SU-DHL-6 (cell line): Measurements from ENCODE around the gene SIRT4.

Experiments
- H2AFZ ChIP-seq: fragments of 200-600 bp; sonication (generic); 2 replicates; pipeline ENCODE4 v1.6.1; 2014; ENCODE audit warnings: low read depth, mild to moderate bottlenecking, moderate library complexity, mixed read lengths, antibody characterized with exemption, low read length; ENCODE audit not compliant: severe bottlenecking
- H3F3A ChIP-seq: fragments of 200-600 bp; shearing (Covaris generic); 2 replicates; pipeline ENCODE4 v1.6.0; 2016; ENCODE audit warnings: antibody characterized with exemption, mild to moderate bottlenecking; ENCODE audit not compliant: insufficient read depth
- H3K27ac ChIP-seq: fragments of 200-600 bp; sonication (generic); 2 replicates; pipeline ENCODE4 v1.5.1; 2016; ENCODE audit warnings: low read depth, mild to moderate bottlenecking, low read length, moderate library complexity, mixed read lengths
- H3K27me3 ChIP-seq: fragments of 200-600 bp; sonication (generic), shearing (Covaris generic); 2 replicates; pipeline ENCODE4 v1.6.0; 2014; ENCODE audit warnings: mild to moderate bottlenecking, low read length
- H3K36me3 ChIP-seq: fragments of 200-600 bp; sonication (generic); 2 replicates; pipeline ENCODE4 v1.6.1; 2014; ENCODE audit warnings: mild to moderate bottlenecking, low read length, mixed read lengths
- H3K4me2 ChIP-seq: fragments of 300-600, 200-600 bp; shearing (Covaris generic), sonication (generic); 2 replicates; pipeline ENCODE4 v1.6.0; 2014; ENCODE audit warnings: low read length, low read depth, mild to moderate bottlenecking; ENCODE audit not compliant: poor library complexity, severe bottlenecking
- H3K4me3 ChIP-seq: fragments of 200-600 bp; sonication (generic); 2 replicates; pipeline ENCODE4 v1.5.1; 2014; ENCODE audit warnings: antibody characterized with exemption, low read length, mild to moderate bottlenecking, mixed read lengths; ENCODE audit not compliant: insufficient read depth, poor library complexity, severe bottlenecking
- H3K79me2 ChIP-seq: fragments of 200-600 bp; sonication (generic); 2 replicates; pipeline ENCODE4 v1.6.1; 2014; ENCODE audit warnings: mild to moderate bottlenecking, low read length, moderate library complexity; ENCODE audit not compliant: insufficient read depth
- H3K9ac ChIP-seq: fragments of 200-600 bp; sonication (generic); 2 replicates; pipeline ENCODE4 v1.7.0; 2014; ENCODE audit warnings: mild to moderate bottlenecking, low read length
- H3K9me2 ChIP-seq: fragments of 200-600 bp; sonication (generic); replicated peaks from 2 replicates; pipeline ENCODE4 v1.6.1; 2014; ENCODE audit warnings: low read length; ENCODE audit not compliant: insufficient read depth
- H3K9me3 ChIP-seq: fragments of 200-600 bp; sonication (generic); 2 replicates; pipeline ENCODE4 v1.6.1; 2014; ENCODE audit warnings: low read length, mixed read lengths; ENCODE audit not compliant: insufficient read depth
- H4K20me1 ChIP-seq: fragments of 200-600 bp; sonication (generic); 2 replicates; pipeline ENCODE4 v1.6.1; 2014; ENCODE audit warnings: low read depth, mild to moderate bottlenecking, antibody characterized with exemption, low read length, moderate library complexity, mixed read lengths
- EZH2phosphoT487 ChIP-seq: fragments of 200-600 bp; sonication (generic), shearing (Covaris generic); conservative IDR thresholded peaks from 2 replicates; pipeline ENCODE4 v1.6.1; 2018; ENCODE audit warnings: mild to moderate bottlenecking, antibody characterized with exemption, low read length, moderate library complexity, mixed read lengths
- TF ChIP-seq, protein P1 (sequence below): fragments of 200-600 bp; sonication (generic); IDR thresholded peaks from one replicate; pipeline ENCODE4 v1.5.1; 2017; ENCODE audit warnings: antibody characterized with exemption, mild to moderate bottlenecking, low read length, moderate library complexity; ENCODE audit not compliant: insufficient read depth, poor library complexity, severe bottlenecking

The SIRT4 gene

DNA sequence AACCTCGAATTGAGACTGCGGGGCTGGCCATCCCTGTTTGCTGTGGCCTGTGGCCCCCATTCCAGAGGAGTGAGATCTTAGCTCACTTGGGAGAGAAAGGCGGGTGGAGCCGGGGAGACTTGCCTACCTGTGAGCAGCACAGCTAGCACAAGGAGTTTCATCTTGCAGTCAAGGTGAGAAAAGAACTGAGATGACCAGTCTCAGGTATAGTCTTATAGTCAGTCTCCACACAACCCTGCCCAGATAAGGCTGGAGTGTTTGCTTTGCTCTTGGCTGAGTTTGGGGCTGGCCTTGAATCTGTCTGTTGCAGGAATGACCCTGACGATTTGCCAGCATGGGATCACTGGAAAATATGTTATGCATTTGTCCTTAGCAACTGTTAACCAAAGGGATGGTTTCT, 25.5 kb downstream of the SIRT4 start, which contains the start of gene PLA2G1B:
Gene PLA2G1B (minus strand): TSS at position 187 of the 400 bp plus-strand sequence. CDS start 26 bp downstream, at position 161.
- no peak within 1 kb of the TSS for H3K27ac ChIP-seq
- TF ChIP-seq, protein P1, sequence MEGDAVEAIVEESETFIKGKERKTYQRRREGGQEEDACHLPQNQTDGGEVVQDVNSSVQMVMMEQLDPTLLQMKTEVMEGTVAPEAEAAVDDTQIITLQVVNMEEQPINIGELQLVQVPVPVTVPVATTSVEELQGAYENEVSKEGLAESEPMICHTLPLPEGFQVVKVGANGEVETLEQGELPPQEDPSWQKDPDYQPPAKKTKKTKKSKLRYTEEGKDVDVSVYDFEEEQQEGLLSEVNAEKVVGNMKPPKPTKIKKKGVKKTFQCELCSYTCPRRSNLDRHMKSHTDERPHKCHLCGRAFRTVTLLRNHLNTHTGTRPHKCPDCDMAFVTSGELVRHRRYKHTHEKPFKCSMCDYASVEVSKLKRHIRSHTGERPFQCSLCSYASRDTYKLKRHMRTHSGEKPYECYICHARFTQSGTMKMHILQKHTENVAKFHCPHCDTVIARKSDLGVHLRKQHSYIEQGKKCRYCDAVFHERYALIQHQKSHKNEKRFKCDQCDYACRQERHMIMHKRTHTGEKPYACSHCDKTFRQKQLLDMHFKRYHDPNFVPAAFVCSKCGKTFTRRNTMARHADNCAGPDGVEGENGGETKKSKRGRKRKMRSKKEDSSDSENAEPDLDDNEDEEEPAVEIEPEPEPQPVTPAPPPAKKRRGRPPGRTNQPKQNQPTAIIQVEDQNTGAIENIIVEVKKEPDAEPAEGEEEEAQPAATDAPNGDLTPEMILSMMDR, result no peak
- no peak for TF ChIP-seq EZH2phosphoT487
- no peak within 1 kb of the TSS for H3K4me3 ChIP-seq
- no peak within 1 kb of the TSS for H3K9ac ChIP-seq
- no peak within 1 kb of the TSS for H2AFZ ChIP-seq
- H3K36me3 ChIP-seq, result no peaks in the 10 kb centered on the region
- H3K27me3 ChIP-seq, result no peaks in the 10 kb centered on the region
- no peaks in the 10 kb centered on the region for H3K79me2 ChIP-seq
- H3K4me2 ChIP-seq, result no peak within 1 kb of the TSS
- no peaks in the 10 kb centered on the region for H4K20me1 ChIP-seq
- H3F3A ChIP-seq, result no peaks in the 10 kb centered on the region
- H3K9me3 ChIP-seq, result no peaks in the 10 kb centered on the region
- H3K9me2 ChIP-seq, result no peaks in the 10 kb centered on the region

DNA sequence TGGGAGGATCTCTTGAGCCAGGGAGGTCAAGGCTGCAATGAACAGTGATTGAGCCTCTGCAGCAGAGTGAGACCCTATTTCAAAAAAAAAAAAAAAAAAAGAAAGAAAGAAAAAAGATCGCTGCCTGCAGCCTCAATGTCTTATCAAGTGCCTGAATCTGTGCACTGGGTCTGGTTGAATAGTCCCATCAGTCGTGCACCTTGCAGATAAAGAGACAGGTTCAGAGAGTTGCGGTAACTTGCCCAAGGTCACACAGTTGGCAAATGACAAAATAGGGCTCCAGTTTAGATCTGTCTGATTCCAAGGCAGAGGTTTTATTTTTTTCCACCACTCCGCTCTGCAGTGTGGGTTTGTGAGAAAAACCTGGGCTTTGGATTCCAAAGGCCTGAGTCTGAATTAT, 26.1 kb downstream of the SIRT4 start:
- no peaks in the 10 kb centered on the region for H4K20me1 ChIP-seq
- H3K79me2 ChIP-seq, result no peaks in the 10 kb centered on the region
- H3K4me2 ChIP-seq, result no peak overlapping the region
- TF ChIP-seq, protein P1, result no peak
- TF ChIP-seq EZH2phosphoT487, result no peak
- H3K36me3 ChIP-seq, result no peaks in the 10 kb centered on the region
- no peak overlapping the region for H3K9ac ChIP-seq
- H3K27me3 ChIP-seq, result no peaks in the 10 kb centered on the region
- no peaks in the 10 kb centered on the region for H3F3A ChIP-seq
- no peaks in the 10 kb centered on the region for H3K9me3 ChIP-seq
- H3K9me2 ChIP-seq, result no peaks in the 10 kb centered on the region
- H3K27ac ChIP-seq, result no peak overlapping the region
- H2AFZ ChIP-seq, result no peak overlapping the region
- no peak overlapping the region for H3K4me3 ChIP-seq

DNA sequence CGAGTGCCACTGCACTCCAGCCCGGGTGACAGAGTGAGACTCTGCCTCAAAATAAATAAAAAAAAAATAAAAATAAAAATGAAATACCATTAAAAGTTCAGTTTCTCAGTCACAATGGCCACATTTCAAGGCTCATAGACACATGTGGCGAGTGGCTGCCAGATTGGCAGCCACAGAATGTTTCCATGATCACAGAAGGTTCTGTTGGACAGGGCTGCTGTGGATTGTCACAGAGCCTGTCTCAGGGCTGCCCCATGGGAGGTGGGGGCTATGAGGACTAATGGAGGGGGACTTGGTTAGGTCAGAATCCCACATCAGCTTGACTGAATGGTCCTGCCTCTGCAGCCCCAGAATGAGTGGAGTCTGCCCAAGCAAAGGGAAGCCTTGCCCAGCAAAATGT, 29.3 kb downstream of the SIRT4 start:
- no peaks in the 10 kb centered on the region for H3K27me3 ChIP-seq
- H3K4me2 ChIP-seq, result no peak overlapping the region
- no peak overlapping the region for H3K4me3 ChIP-seq
- peaks cover 3% of the 10 kb centered on the region; the same call in 1 of the 2 replicates for H3K9me3 ChIP-seq
- TF ChIP-seq, protein P1, result no peak
- TF ChIP-seq EZH2phosphoT487, result no peak
- no peak overlapping the region for H3K9ac ChIP-seq
- H3K27ac ChIP-seq, result no peak overlapping the region
- no peaks in the 10 kb centered on the region for H3K36me3 ChIP-seq
- no peaks in the 10 kb centered on the region for H3F3A ChIP-seq
- H4K20me1 ChIP-seq, result no peaks in the 10 kb centered on the region
- H3K79me2 ChIP-seq, result no peaks in the 10 kb centered on the region
- H3K9me2 ChIP-seq, result no peaks in the 10 kb centered on the region
- no peak overlapping the region for H2AFZ ChIP-seq
